A673 (cell line): ENCODE results near the gene TPI1. TPM values are rescaled to one million over a fixed set of nuclear protein-coding genes. Genes with fewer than 3 reads are reported as not detected.
A peak's percentile ranks its signal among the peaks of the same experiment; 100 is the strongest.

Experiments
- BruUV-seq: library from RNA; stranded (reverse); fragments of 400-500 nt; replicated peaks from 2 replicates; lab custom pipeline; 2021; lab: Mats Ljungman, UMichigan
- CTCF ChIA-PET: fragments of 300-600 bp; sonication (Branson Sonifier 250); formaldehyde crosslinking; loops from one replicate; lab custom pipeline; 2022; ENCODE audit warnings: antibody characterized with exemption; lab: Charles Lee
- POLR2A ChIA-PET: fragments of 300-600 bp; sonication (Branson Sonifier 250); formaldehyde crosslinking; loops from one replicate; lab custom pipeline; 2022; ENCODE audit warnings: antibody characterized with exemption; ENCODE audit not compliant: low non-redundant PET; lab: Charles Lee
- DNase-seq: peaks from one replicate; pipeline ENCODE4 v3.0.0-alpha.2; 2015; ENCODE audit warnings: low spot score
- H3K27ac ChIP-seq: fragments of 200-600 bp; sonication (generic); 2 replicates; pipeline ENCODE4 v1.5.1; 2016; ENCODE audit warnings: mixed run types, low read depth, mild to moderate bottlenecking, mixed read lengths, antibody characterized with exemption, low read length; ENCODE audit not compliant: poor library complexity, severe bottlenecking
- H3K27me3 ChIP-seq: fragments of 200-600 bp; sonication (generic); replicated peaks from 2 replicates; pipeline ENCODE4 v1.6.1; 2017; ENCODE audit warnings: mixed run types, low read depth, mild to moderate bottlenecking, mixed read lengths, antibody characterized with exemption, low read length; ENCODE audit not compliant: insufficient read depth, poor library complexity
- H3K36me3 ChIP-seq: fragments of 200-600 bp; sonication (generic); 2 replicates; pipeline ENCODE4 v1.6.1; 2016; ENCODE audit warnings: mixed run types, mild to moderate bottlenecking, mixed read lengths, antibody characterized with exemption, low read length; ENCODE audit not compliant: insufficient read depth, poor library complexity, severe bottlenecking
- H3K4me1 ChIP-seq: fragments of 200-600 bp; sonication (generic); 2 replicates; pipeline ENCODE4 v1.6.1; 2017; ENCODE audit warnings: mixed run types, mild to moderate bottlenecking, mixed read lengths, antibody characterized with exemption, low read length; ENCODE audit not compliant: insufficient read depth, poor library complexity, severe bottlenecking
- H3K4me3 ChIP-seq: fragments of 200-600 bp; sonication (generic); 2 replicates; pipeline ENCODE4 v1.5.1; 2016; ENCODE audit warnings: low read depth, mixed run types, mild to moderate bottlenecking, mixed read lengths, low read length; ENCODE audit not compliant: poor library complexity, severe bottlenecking
- H3K9me3 ChIP-seq: fragments of 200-600 bp; sonication (generic); 2 replicates; pipeline ENCODE4 v1.6.1; 2016; ENCODE audit warnings: mixed run types, low read depth, mild to moderate bottlenecking, mixed read lengths, antibody characterized with exemption, low read length; ENCODE audit not compliant: poor library complexity, severe bottlenecking
- EZH2 ChIP-seq: fragments of 200-600 bp; sonication (generic); IDR thresholded peaks from 2 replicates; pipeline ENCODE4 v1.6.1; 2017; ENCODE audit warnings: borderline replicate concordance, low read depth, mild to moderate bottlenecking, mixed read lengths, antibody characterized with exemption, low read length; ENCODE audit not compliant: poor library complexity, severe bottlenecking
- intact Hi-C: fragments of 100-400 bp; cut with micrococcal nuclease; formaldehyde crosslinking; loops from one replicate; pipeline ENCODE4 v1.10.0; 2022; ENCODE audit not compliant: unreplicated experiment
- total RNA-seq: library from RNA; stranded (reverse); gene quantifications from 2 replicates; pipeline ENCODE4 v1.2.3, GENCODE V29; 2021
- TF ChIP-seq, protein P1 (sequence below): fragments of 300-800, 200-600 bp; sonication (generic); conservative IDR thresholded peaks from 2 replicates; pipeline ENCODE4 v1.5.1; 2017; ENCODE audit warnings: low read depth, mild to moderate bottlenecking, antibody characterized with exemption, low read length, moderate library complexity, mixed read lengths

The TPI1 gene
- total RNA-seq, 1 experiment from 2014 or later: 1,277 TPM

DNA sequence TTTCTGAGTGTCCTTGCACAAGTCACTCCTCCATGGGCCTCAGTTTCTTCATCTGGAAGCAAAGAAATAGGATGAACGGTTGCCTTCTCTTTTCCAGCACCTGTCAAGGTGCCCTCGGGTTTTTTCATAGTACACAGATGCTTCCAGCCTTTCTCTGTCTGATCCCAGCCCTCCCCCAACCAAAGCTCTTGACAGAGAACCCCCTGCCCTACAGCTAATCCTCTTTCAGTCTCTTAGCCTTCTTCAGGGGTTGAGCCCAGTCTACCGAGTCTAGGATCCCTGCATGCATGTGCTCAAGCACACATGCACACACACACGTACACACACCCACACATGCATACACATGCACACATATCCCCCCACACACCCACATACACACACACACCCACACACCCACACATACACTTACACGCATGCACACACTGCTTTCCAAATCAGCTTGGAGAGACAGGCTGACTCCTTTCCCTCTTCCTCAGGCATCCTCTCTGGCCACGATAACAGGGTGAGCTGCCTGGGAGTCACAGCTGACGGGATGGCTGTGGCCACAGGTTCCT lies 20.9 kb upstream of the TPI1 start:
- H3K27me3 ChIP-seq: no peaks in the 10 kb centered on the region
- TF ChIP-seq EZH2: no peak
- TF ChIP-seq, protein P1, sequence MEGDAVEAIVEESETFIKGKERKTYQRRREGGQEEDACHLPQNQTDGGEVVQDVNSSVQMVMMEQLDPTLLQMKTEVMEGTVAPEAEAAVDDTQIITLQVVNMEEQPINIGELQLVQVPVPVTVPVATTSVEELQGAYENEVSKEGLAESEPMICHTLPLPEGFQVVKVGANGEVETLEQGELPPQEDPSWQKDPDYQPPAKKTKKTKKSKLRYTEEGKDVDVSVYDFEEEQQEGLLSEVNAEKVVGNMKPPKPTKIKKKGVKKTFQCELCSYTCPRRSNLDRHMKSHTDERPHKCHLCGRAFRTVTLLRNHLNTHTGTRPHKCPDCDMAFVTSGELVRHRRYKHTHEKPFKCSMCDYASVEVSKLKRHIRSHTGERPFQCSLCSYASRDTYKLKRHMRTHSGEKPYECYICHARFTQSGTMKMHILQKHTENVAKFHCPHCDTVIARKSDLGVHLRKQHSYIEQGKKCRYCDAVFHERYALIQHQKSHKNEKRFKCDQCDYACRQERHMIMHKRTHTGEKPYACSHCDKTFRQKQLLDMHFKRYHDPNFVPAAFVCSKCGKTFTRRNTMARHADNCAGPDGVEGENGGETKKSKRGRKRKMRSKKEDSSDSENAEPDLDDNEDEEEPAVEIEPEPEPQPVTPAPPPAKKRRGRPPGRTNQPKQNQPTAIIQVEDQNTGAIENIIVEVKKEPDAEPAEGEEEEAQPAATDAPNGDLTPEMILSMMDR: no peak
- BruUV-seq: no TSS peak
- H3K4me1 ChIP-seq: peaks cover 12% of the 10 kb centered on the region
- H3K9me3 ChIP-seq: no peaks in the 10 kb centered on the region
- no peak for DNase-seq
- H3K27ac ChIP-seq: no peak overlapping the region
- ChIA-PET CTCF (no interaction called here), POLR2A (no interaction called here)
- intact Hi-C loops: no loop called here
- H3K4me3 ChIP-seq: no peak overlapping the region
- H3K36me3 ChIP-seq: peaks cover 59% of the 10 kb centered on the region

DNA sequence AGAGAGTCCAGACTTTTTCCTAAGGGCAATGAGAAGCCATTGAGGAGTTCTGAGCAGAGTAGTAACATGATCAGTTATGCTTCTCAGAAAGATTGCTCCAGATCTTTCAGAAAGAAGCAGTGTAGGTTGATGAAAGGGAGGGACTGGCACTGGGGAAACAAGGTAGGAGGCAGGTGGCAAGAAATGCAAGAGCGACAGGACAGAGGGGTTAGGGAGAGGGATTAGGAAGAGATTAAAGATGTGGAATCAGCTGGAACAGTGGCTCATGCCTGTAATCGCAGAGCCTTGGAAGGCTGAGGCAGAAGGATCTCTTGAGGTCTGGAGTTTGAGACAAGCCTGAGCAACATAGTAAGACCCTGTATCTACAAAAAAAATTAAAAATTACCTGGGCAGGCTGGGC lies 19.7 kb upstream of the TPI1 start:
- no peak overlapping the region for H3K27ac ChIP-seq
- no peak overlapping the region for H3K4me3 ChIP-seq
- intact Hi-C loops: no loop called here
- CTCF ChIA-PET: no interaction called here
- TF ChIP-seq, protein P1: no peak
- no peak for TF ChIP-seq EZH2
- no peak for DNase-seq
- no peaks in the 10 kb centered on the region for H3K27me3 ChIP-seq
- H3K9me3 ChIP-seq: no peaks in the 10 kb centered on the region
- peaks cover 59% of the 10 kb centered on the region for H3K36me3 ChIP-seq
- POLR2A ChIA-PET: no interaction called here
- BruUV-seq: no TSS peak
- H3K4me1 ChIP-seq: peaks cover 12% of the 10 kb centered on the region

DNA sequence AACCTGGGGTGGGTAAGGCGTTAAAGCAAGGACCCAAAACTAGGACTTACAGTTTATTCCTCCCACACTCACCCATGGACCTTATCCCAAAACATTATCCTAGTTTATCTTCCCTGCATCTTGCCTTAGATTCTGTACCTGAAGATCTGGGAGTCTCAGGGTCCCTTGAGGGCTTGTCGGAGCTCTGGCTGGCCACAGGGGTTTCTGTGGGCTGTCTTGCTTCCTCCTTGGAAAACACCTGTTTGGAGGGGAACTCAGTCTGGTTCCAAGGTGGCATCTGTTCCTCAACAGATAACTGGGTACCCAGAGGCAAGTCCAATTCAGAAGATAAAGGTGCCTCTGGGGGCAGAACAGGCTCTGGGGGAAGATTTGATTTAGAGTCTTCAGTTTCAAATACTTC lies 17.9 kb upstream of the TPI1 start:
- no TSS peak for BruUV-seq
- ChIA-PET CTCF (no interaction called here), POLR2A (no interaction called here)
- intact Hi-C loops: no loop called here
- peaks cover 54% of the 10 kb centered on the region for H3K36me3 ChIP-seq
- TF ChIP-seq, protein P1: no peak
- TF ChIP-seq EZH2: no peak
- peak overlapping the region; percentile 67 for H3K4me3 ChIP-seq
- H3K4me1 ChIP-seq: peaks cover 24% of the 10 kb centered on the region
- H3K27me3 ChIP-seq: no peaks in the 10 kb centered on the region
- H3K9me3 ChIP-seq: no peaks in the 10 kb centered on the region
- peak overlapping the region; percentile 10 for H3K27ac ChIP-seq
- no peak for DNase-seq
